ENCODE measurements around the gene OPRM1.

The OPRM1 gene

GRCh38 chr6:154202339-154202738 lies 163.3 kb downstream of the OPRM1 start:
- Histone ChIP-seq H3K4me3 (no peak overlapping the region), H3K27ac (no peak overlapping the region)
- DNase-seq (ENCODE audit: low spot score): no peak
- no peak for TF ChIP-seq CTCF (IDR thresholded peaks at IDR 0.05)

- no peak for DNase-seq (ENCODE audit: low spot score)
- H3K27ac ChIP-seq: no peak overlapping the region
Observed at GRCh38 chr6:154202958-154203357, 163.9 kb downstream of the OPRM1 start.

GRCh38 chr6:154206141-154206540 lies 167.1 kb downstream of the OPRM1 start:
- Histone ChIP-seq H3K4me3 (no peak overlapping the region), H3K27ac (no peak overlapping the region)
- DNase-seq (ENCODE audit: low spot score): no peak
- TF ChIP-seq CTCF (IDR thresholded peaks at IDR 0.05): no peak

More at GRCh38 chr6:154202958-154203357, 163.9 kb downstream of the OPRM1 start:
- H3K4me3 ChIP-seq: no peak overlapping the region
- TF ChIP-seq CTCF (IDR thresholded peaks at IDR 0.05): no peak

- no peak for DNase-seq (ENCODE audit: low spot score)
- Histone ChIP-seq H3K27ac (no peak overlapping the region), H3K4me3 (no peak overlapping the region)
- no peak for TF ChIP-seq CTCF (IDR thresholded peaks at IDR 0.05)
Observed at GRCh38 chr6:154206996-154207395, 168.0 kb downstream of the OPRM1 start.

GRCh38 chr6:154209555-154209954 lies 170.5 kb downstream of the OPRM1 start:
- no peak for DNase-seq (ENCODE audit: low spot score)
- no peak overlapping the region for H3K4me3 ChIP-seq
- no peak for TF ChIP-seq CTCF (IDR thresholded peaks at IDR 0.05)

GRCh38 chr6:154210678-154211077 lies 171.6 kb downstream of the OPRM1 start:
- DNase-seq (ENCODE audit: low spot score): no peak
- Histone ChIP-seq H3K27ac (no peak overlapping the region), H3K4me3 (no peak overlapping the region)
- no peak for TF ChIP-seq CTCF (IDR thresholded peaks at IDR 0.05)

More at GRCh38 chr6:154209555-154209954, 170.5 kb downstream of the OPRM1 start:
- no peak overlapping the region for H3K27ac ChIP-seq

- no peak overlapping the region for H3K4me3 ChIP-seq
- no peak for DNase-seq (ENCODE audit: low spot score)
- no peak overlapping the region for H3K27ac ChIP-seq
- no peak for TF ChIP-seq CTCF (IDR thresholded peaks at IDR 0.05)
Observed at GRCh38 chr6:154213782-154214181, 174.7 kb downstream of the OPRM1 start.
